SK-N-SH treated with all-trans-retinoic acid at 6 μM for 48 hours (cell line): ENCODE measurements around the gene LENG1.

Source experiments
- ATAC-seq: fragments of 200-7000 bp; cut with Tn5 transposase; 3 replicates; pipeline ENCODE4 v1.9.1; 2020; ENCODE audit warnings: mild to moderate bottlenecking, moderate library complexity
- ARNTL ChIP-seq: fragments of 450-650 bp; formaldehyde crosslinking; IDR thresholded peaks from 2 replicates; pipeline ENCODE4 v1.5.0; 2020; ENCODE audit warnings: low read depth, mild to moderate bottlenecking, moderate library complexity, borderline replicate concordance
- BACH2 ChIP-seq: fragments of 250-450 bp; sonication (Bioruptor Pico); IDR thresholded peaks from 2 replicates; pipeline ENCODE4 v1.9.0; 2021; ENCODE audit warnings: mild to moderate bottlenecking, borderline replicate concordance
- CREB5 ChIP-seq: fragments of 250-450 bp; sonication (Bioruptor Pico); IDR thresholded peaks from 2 replicates; pipeline ENCODE4 v1.5.1; 2020; ENCODE audit warnings: low read depth, mild to moderate bottlenecking, moderate library complexity
- CSRNP3 ChIP-seq: fragments of 250-450 bp; sonication (Bioruptor Pico); IDR thresholded peaks from 2 replicates; pipeline ENCODE4 v1.5.1; 2021; ENCODE audit warnings: mild to moderate bottlenecking, moderate library complexity
- ESRRG ChIP-seq: fragments of 250-450 bp; sonication (Bioruptor Pico); IDR thresholded peaks from 2 replicates; pipeline ENCODE4 v1.6.1; 2021; ENCODE audit warnings: mild to moderate bottlenecking
- GLIS3 ChIP-seq: fragments of 250-450 bp; sonication (Bioruptor Pico); IDR thresholded peaks from 2 replicates; pipeline ENCODE4 v1.5.0; 2020; ENCODE audit warnings: mild to moderate bottlenecking, moderate library complexity
- ISL1 ChIP-seq: fragments of 250-450 bp; sonication (Bioruptor Pico); IDR thresholded peaks from 2 replicates; pipeline ENCODE4 v2.1.2; 2022; ENCODE audit warnings: mild to moderate bottlenecking, moderate library complexity
- PATZ1 ChIP-seq: fragments of 250-450 bp; sonication (Bioruptor Pico); IDR thresholded peaks from 2 replicates; pipeline ENCODE4 v1.8.0; 2020; ENCODE audit warnings: mild to moderate bottlenecking, moderate library complexity, borderline replicate concordance
- POU6F1 ChIP-seq: fragments of 250-450 bp; sonication (Bioruptor Pico); IDR thresholded peaks from 2 replicates; pipeline ENCODE4 v1.8.0; 2021; ENCODE audit warnings: low read depth, mild to moderate bottlenecking, moderate library complexity, borderline replicate concordance
- PPARA ChIP-seq: fragments of 250-450 bp; sonication (Bioruptor Pico); IDR thresholded peaks from 2 replicates; pipeline ENCODE4 v1.5.0; 2020; ENCODE audit warnings: mild to moderate bottlenecking, borderline replicate concordance
- RARB ChIP-seq: fragments of 250-450 bp; sonication (Bioruptor Pico); IDR thresholded peaks from 2 replicates; pipeline ENCODE4 v1.8.0; 2021; ENCODE audit warnings: mild to moderate bottlenecking, moderate library complexity
- SNAI2 ChIP-seq: fragments of 250-450 bp; sonication (Bioruptor Pico); IDR thresholded peaks from 2 replicates; pipeline ENCODE4 v1.5.0; 2020; ENCODE audit warnings: mild to moderate bottlenecking, moderate library complexity
- TCF4 ChIP-seq: fragments of 250-450 bp; sonication (Bioruptor Pico); IDR thresholded peaks from 2 replicates; pipeline ENCODE4 v1.8.0; 2021; ENCODE audit warnings: mild to moderate bottlenecking, moderate library complexity, borderline replicate concordance
- TOX ChIP-seq: fragments of 250-450 bp; sonication (Bioruptor Pico); IDR thresholded peaks from 2 replicates; pipeline ENCODE4 v1.8.0; 2021; ENCODE audit warnings: mild to moderate bottlenecking, moderate library complexity, borderline replicate concordance
- TSHZ2 ChIP-seq: fragments of 250-450 bp; sonication (Bioruptor Pico); IDR thresholded peaks from 2 replicates; pipeline ENCODE4 v1.5.0; 2020; ENCODE audit warnings: mild to moderate bottlenecking, moderate library complexity
- ZC3H10 ChIP-seq: fragments of 250-450 bp; sonication (Bioruptor Pico); IDR thresholded peaks from 2 replicates; pipeline ENCODE4 v1.5.1; 2021; ENCODE audit warnings: mild to moderate bottlenecking, moderate library complexity
- ZFP3 ChIP-seq: fragments of 250-450 bp; sonication (Bioruptor Pico); IDR thresholded peaks from 2 replicates; pipeline ENCODE4 v1.5.0; 2020; ENCODE audit warnings: mild to moderate bottlenecking, moderate library complexity
- ZFP30 ChIP-seq: fragments of 450-650 bp; formaldehyde crosslinking; IDR thresholded peaks from 2 replicates; pipeline ENCODE4 v1.5.0; 2022; ENCODE audit warnings: mild to moderate bottlenecking, moderate library complexity
- ZNF565 ChIP-seq: fragments of 450-650 bp; formaldehyde crosslinking; conservative IDR thresholded peaks from 2 replicates; pipeline ENCODE4 v1.5.0; 2020; ENCODE audit warnings: low read depth, mild to moderate bottlenecking, moderate library complexity
- ZNF70 ChIP-seq: fragments of 450-650 bp; formaldehyde crosslinking; IDR thresholded peaks from 2 replicates; pipeline ENCODE4 v1.5.0; 2020; ENCODE audit warnings: mild to moderate bottlenecking, moderate library complexity
- ZNF8 ChIP-seq: fragments of 450-650 bp; formaldehyde crosslinking; IDR thresholded peaks from 2 replicates; pipeline ENCODE4 v1.5.0; 2020; ENCODE audit warnings: mild to moderate bottlenecking, moderate library complexity

Gene LENG1

GRCh38 chr19:54159352-54160181 lies at the start of gene LENG1:
Gene LENG1, minus strand, starts transcription at chr19:54159721. Its CDS starts 26 bp downstream, at chr19:54159695.
- ATAC-seq = peak; percentile 92
- no peak for TF ChIP-seq PATZ1 (CRISPR knock-in tag)
- TF ChIP-seq TOX (CRISPR knock-in tag) = no peak
- no peak for TF ChIP-seq RARB (CRISPR knock-in tag)
- TF ChIP-seq ISL1 (CRISPR knock-in tag) = no peak
- no peak for TF ChIP-seq BACH2 (CRISPR knock-in tag)
- TF ChIP-seq ZNF565 = no peak
- TF ChIP-seq TCF4 (CRISPR knock-in tag) = no peak
- no peak for TF ChIP-seq ZC3H10 (CRISPR knock-in tag)
- no peak for TF ChIP-seq ESRRG (CRISPR knock-in tag)
- no peak for TF ChIP-seq ZFP3
- TF ChIP-seq SNAI2 (CRISPR knock-in tag) = no peak
- TF ChIP-seq PPARA = no peak
- no peak for TF ChIP-seq ZNF70 (CRISPR knock-in tag)
- TF ChIP-seq GLIS3 = no peak
- TF ChIP-seq CSRNP3 (CRISPR knock-in tag) = no peak
- TF ChIP-seq ARNTL (CRISPR knock-in tag) = no peak
- TF ChIP-seq CREB5 (CRISPR knock-in tag) = no peak
- TF ChIP-seq ZFP30 (CRISPR knock-in tag) = no peak
- no peak for TF ChIP-seq TSHZ2
- no peak for TF ChIP-seq ZNF8 (CRISPR knock-in tag)

GRCh38 chr19:54208784-54209057 lies 49.2 kb upstream of the LENG1 start:
- TF ChIP-seq PPARA = no peak
- 0 out of 2 replicates have a peak, but pooled peaks have one; percentile 0 for TF ChIP-seq CREB5 (CRISPR knock-in tag)
- TF ChIP-seq ZNF565 = no peak
- no peak for TF ChIP-seq POU6F1 (CRISPR knock-in tag)
- TF ChIP-seq GLIS3 = no peak
- no peak for TF ChIP-seq ZNF8 (CRISPR knock-in tag)
- TF ChIP-seq ARNTL (CRISPR knock-in tag) = no peak
- ATAC-seq = peak; percentile 9; the same call in 2 of the 3 replicates
